ENCODE measurements around the gene FLACC1. TPM values are rescaled to one million over a fixed set of nuclear protein-coding genes. Genes with fewer than 3 reads are reported as not detected.
A peak's percentile ranks its signal among the peaks of the same experiment; 100 is the strongest.

The FLACC1 gene
- total RNA-seq, 1 donor from 2014 or later = 0.69 TPM

GRCh38 chr2:201349601-201350000 lies 7.5 kb downstream of the FLACC1 start:
- no peaks in the 10 kb centered on the region for H3K36me3 Mint-ChIP-seq (ENCODE audit: insufficient read depth)

GRCh38 chr2:201348758-201349157 lies 8.4 kb downstream of the FLACC1 start:
- Mint-ChIP-seq H3K9me3 (ENCODE audit: low read depth) (no peaks in the 10 kb centered on the region), H3K4me3 (ENCODE audit: low read depth) (no peak overlapping the region), H3K27me3 (no peaks in the 10 kb centered on the region), H3K4me1 (ENCODE audit: low read depth) (no peaks in the 10 kb centered on the region), H3K36me3 (ENCODE audit: insufficient read depth) (no peaks in the 10 kb centered on the region), H3K27ac (no peak overlapping the region)
- no peak for DNase-seq (ENCODE audit: low spot score, unreplicated experiment)
- no peak for TF ChIP-seq CTCF (IDR thresholded peaks at IDR 0.05; ENCODE audit: unreplicated experiment)

More at GRCh38 chr2:201349601-201350000, 7.5 kb downstream of the FLACC1 start:
- H3K27me3 Mint-ChIP-seq = no peaks in the 10 kb centered on the region
- no peak overlapping the region for H3K4me3 Mint-ChIP-seq (ENCODE audit: low read depth)
- H3K4me1 Mint-ChIP-seq (ENCODE audit: low read depth) = no peaks in the 10 kb centered on the region
- TF ChIP-seq CTCF (IDR thresholded peaks at IDR 0.05; ENCODE audit: unreplicated experiment) = no peak
- DNase-seq (ENCODE audit: low spot score, unreplicated experiment) = no peak
- no peak overlapping the region for H3K27ac Mint-ChIP-seq
- no peaks in the 10 kb centered on the region for H3K9me3 Mint-ChIP-seq (ENCODE audit: low read depth)

GRCh38 chr2:201347138-201347537 lies 10.0 kb downstream of the FLACC1 start:
- Mint-ChIP-seq H3K36me3 (ENCODE audit: insufficient read depth) (no peaks in the 10 kb centered on the region), H3K27me3 (no peaks in the 10 kb centered on the region), H3K4me1 (ENCODE audit: low read depth) (peaks cover 12% of the 10 kb centered on the region), H3K4me3 (ENCODE audit: low read depth) (no peak overlapping the region), H3K27ac (no peak overlapping the region), H3K9me3 (ENCODE audit: low read depth) (no peaks in the 10 kb centered on the region)
- TF ChIP-seq CTCF (IDR thresholded peaks at IDR 0.05; ENCODE audit: unreplicated experiment) = no peak
- DNase-seq (ENCODE audit: low spot score, unreplicated experiment) = no peak

- H3K27me3 Mint-ChIP-seq = no peaks in the 10 kb centered on the region
- no peak overlapping the region for H3K27ac Mint-ChIP-seq
- DNase-seq (ENCODE audit: low spot score, unreplicated experiment) = no peak
- H3K4me1 Mint-ChIP-seq (ENCODE audit: low read depth) = peaks cover 12% of the 10 kb centered on the region
- no peak overlapping the region for H3K4me3 Mint-ChIP-seq (ENCODE audit: low read depth)
- no peaks in the 10 kb centered on the region for H3K9me3 Mint-ChIP-seq (ENCODE audit: low read depth)
- no peak for TF ChIP-seq CTCF (IDR thresholded peaks at IDR 0.05; ENCODE audit: unreplicated experiment)
- no peaks in the 10 kb centered on the region for H3K36me3 Mint-ChIP-seq (ENCODE audit: insufficient read depth)
These were observed 11.4 kb downstream of the FLACC1 start for GRCh38 chr2:201345625-201346213.

- Mint-ChIP-seq H3K27me3 (no peaks in the 10 kb centered on the region), H3K36me3 (ENCODE audit: insufficient read depth) (no peaks in the 10 kb centered on the region), H3K4me1 (ENCODE audit: low read depth) (peaks cover 12% of the 10 kb centered on the region), H3K9me3 (ENCODE audit: low read depth) (no peaks in the 10 kb centered on the region), H3K4me3 (ENCODE audit: low read depth) (no peak overlapping the region), H3K27ac (no peak overlapping the region)
- peak; percentile 24 for TF ChIP-seq CTCF (IDR thresholded peaks at IDR 0.05; ENCODE audit: unreplicated experiment)
- no peak for DNase-seq (ENCODE audit: low spot score, unreplicated experiment)
These were observed 12.3 kb downstream of the FLACC1 start for GRCh38 chr2:201344663-201345366.

All from progenitor cell of endocrine pancreas (in vitro differentiated cells).